ENCODE data around the gene MICAL3. TPM values are rescaled to one million over a fixed set of nuclear protein-coding genes. Genes with fewer than 3 reads are reported as not detected.

MICAL3 gene
- total RNA-seq, 1 donor from 2014 or later, result 41.0 TPM

GRCh38 chr22:17838180-17838865 is 186.0 kb downstream of the MICAL3 start:
- DNase-seq, result no peak

DNA sequence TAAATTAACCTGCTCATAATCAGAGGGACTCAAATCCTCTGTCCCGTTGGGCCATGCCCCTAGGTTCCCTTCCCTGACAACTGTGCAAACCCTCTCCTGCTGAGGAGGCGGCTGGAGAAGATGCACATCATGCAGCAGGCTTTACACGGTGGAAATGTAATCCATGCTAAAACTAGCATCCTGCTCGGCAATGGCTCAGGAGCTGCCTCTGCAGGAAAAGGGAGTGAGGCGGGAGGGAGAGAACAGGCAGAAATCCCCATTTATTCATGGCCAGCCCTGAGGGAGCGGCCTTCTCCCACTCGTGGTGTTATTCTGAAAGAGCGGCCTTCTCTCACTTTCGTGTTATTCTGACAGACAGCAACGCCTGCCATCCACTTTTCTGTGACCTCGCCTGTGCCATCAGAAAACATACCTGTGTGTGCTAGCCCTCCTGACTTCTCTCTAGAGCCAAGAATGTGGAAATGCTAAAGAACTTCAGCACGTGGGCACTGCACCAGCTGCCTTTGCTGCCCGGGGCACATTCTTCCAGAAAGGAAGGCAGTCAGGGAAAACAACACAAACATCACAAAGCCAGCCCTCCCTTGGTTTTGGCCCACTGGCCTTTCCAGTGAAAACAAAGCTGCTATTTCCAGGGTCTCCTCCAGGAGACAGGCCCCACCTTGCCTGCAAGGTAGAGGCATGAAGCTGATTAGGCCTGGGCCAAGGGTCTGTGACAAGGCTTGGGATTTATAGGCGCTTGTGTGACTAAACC is 187.2 kb downstream of the MICAL3 start:
- peak; percentile 62 for DNase-seq

DNA sequence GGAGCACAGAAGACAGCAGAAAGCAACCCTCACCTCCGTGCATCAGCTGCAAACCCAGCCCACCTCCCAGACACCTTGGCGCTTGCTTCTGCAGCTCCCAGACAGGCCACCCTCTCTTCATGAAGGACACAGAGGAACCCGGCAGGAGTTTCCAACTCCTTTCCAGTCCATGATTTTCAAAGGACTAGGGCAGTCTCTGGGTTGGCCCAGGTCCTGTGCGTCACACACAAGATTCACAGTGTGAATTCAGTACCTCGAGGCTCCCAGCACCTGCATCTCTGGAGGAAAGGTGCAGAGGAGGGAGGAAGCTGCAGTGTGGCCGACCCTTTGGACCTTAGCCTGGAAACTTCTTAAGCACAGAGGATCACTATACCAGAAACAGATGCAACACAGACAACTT is 189.1 kb downstream of the MICAL3 start:
- DNase-seq, result no peak

DNA sequence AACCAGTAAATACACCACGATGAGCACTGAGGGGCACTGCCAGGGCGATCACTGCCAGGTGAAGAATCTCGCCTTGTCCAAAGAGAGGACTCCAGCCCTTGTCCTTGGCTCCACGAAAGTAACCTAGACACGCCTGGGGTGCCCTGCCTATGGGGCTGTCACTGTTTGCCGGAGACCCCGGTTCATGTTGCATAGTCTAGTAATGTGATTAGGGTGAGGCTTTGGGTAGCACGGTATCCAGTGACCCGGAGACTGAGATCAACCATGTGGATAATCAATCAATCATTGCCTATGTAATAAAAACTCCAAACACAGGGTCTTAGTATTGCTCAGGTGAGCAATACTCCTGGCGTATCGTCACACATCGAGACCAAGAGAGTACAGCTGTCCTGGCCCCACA is 190.9 kb downstream of the MICAL3 start:
- no peak for DNase-seq

DNA sequence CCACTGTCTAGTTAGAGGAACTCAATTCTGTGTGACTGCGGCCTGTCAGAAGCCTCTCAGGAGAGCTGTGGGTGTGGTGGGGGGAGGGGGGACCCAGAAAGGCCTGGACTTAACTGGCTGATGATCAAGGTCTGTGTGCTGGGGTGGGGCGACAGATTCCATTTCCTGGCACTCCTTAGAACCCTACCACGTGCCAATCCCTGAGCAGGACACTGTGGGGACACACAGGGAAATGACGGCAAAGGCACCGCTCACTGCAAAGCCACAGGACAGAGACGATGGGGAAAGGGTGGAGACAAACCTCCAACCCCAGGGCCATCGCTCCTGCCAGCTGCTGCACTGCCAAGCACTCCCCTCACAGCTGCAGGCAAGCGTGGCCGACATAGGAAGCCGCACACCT is 191.7 kb downstream of the MICAL3 start:
- no peak for DNase-seq

DNA sequence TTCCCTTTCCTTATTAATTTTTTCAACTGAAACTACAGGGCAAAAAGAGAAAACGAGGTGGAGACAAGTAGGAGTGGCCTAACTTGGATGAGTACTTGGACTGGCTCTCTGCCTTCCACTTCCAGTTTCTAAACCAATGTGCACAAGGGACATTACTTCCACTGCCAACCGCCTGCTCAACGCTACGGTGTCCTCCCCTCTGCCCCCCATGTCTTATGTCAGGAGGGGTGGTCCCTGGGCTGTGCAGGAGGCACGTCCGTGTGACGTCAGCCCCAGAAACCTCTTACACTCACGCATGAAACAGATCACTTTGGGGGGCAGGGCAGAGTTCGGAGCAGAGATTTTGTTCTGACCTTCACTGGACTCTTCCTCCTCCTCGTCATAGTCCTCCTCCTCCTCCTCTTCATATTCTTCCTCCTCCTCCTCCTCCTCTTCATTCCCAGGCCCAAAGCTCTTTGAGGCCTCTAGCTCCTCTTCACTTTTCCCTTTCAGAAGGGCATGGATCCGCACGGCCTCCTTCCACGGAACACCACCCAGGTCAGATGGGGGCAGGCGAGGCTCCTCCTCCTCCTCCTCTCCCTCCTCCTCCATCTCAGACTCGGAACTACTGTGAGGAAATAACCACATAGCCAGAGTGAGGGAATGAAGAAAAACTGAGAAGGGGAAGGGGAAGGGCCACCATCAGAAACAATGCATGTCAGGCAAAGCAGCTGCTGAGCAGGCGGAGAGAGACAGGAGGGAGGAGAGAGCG is 192.7 kb downstream of the MICAL3 start:
- DNase-seq, result no peak

DNA sequence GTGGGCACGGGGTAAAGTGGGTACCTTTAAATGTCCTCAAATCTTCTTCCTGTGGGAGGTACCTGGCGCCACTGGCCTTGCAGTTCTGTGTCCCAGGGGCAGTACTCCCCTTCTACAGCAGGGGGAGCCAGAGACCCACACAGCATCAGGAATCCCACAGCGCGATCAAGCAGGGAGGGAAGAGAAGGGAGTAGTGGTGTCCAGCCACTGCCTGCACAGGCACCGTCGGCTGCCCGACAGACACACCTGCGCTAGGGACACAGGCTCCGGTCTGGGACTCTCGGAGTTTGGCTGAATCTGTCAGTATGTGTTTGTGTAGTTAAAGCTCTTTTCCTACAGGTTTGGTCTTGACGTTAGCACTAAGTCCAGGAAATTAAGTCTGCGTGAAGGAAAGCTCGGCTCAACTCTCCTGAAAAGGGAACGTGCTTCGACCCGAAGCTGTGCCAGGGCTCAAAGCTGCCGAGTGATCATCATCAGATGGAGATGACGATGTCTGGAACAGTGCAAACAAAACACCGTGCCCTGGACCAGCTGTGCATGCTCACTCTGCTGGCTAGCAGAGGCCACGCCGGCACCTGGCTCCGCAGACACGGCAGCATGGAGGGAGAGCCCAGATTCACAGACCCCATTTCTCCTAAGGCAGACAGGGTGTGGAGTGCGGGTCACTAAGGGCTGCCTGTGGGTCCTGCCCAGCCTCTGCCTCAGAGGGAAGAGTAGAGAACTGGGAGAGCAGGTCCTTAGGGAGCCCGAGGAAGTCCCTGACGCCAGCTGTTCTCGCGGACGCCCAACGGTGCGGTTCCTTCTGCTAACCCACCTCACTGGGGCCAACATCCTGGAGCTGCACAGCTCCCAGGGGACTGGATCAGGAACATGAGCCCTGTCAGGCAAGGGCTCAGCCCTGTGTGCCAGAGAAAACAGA is 194.1 kb downstream of the MICAL3 start:
- DNase-seq, result peak; percentile 95

GRCh38 chr22:17829695-17830042 is 194.7 kb downstream of the MICAL3 start:
- no peak for DNase-seq

GRCh38 chr22:17828502-17829080 is 195.8 kb downstream of the MICAL3 start:
- no peak for DNase-seq

DNA sequence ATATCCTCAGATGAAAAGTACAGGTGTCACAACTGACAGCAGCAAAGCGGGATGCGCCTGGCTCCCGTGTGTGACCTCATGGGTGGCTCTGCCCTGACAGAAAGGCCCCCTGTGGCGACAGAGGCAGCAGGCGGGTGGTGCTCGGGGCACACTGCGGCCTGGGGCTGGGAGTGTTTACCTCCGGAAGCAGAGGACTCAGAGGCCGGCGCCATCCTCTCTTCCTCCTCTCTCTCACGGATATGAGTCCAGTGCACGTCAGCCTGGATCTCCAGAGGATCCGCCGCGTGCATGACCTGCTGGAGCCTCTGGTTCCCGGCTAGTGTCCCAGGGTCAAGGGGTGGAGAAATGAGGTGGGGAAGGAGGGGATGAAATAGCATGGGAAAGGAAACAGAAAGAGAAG is 196.9 kb downstream of the MICAL3 start:
- DNase-seq, result no peak

- DNase-seq, result no peak
Measured at GRCh38 chr22:17825876-17826550, 198.3 kb downstream of the MICAL3 start.

- no peak for DNase-seq
Measured at GRCh38 chr22:17824457-17824856, 199.9 kb downstream of the MICAL3 start.

DNA sequence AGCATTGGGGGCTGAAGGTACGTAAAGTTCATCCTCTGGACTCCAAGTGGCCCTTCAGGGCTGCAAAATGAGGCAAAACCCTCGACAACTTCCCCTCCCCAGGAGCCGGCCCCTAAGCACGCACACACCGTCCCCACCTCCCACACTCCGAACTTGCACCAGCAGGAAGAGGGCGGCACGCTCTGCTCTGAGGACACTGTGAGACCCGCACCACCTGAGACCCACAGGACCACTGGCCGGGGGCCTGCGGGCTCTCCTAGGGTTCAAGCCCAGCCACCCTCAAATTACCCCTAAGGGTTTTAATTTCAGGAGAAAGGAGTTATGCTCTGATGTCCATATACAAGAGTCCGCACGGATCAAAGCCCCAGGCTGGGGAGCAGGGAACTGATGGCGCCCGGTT is 200.4 kb downstream of the MICAL3 start:
- DNase-seq, result no peak

DNA sequence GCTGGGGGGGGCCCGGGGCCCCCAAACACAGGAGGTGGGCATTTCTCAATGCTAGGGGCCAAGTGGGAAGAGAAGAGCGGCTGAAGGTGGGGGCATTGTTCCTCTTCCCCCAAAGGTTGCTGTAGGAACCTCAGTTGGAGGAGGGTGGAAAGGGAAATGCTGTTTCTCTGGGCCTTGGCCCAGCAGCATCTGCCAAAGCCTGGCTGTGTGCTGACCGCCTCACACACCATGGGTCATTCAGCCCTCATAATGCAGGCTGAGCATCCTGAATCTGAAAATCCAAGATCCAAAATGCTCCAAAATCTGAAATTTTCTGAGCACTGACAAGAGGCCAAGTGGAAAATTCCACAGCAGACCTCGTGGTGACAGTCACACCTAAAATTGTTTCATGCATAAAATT is 201.1 kb downstream of the MICAL3 start:
- DNase-seq, result no peak

GRCh38 chr22:17822087-17822486 is 202.3 kb downstream of the MICAL3 start:
- DNase-seq, result no peak

- no peak for DNase-seq
Measured at GRCh38 chr22:17820879-17821439, 203.4 kb downstream of the MICAL3 start.

DNA sequence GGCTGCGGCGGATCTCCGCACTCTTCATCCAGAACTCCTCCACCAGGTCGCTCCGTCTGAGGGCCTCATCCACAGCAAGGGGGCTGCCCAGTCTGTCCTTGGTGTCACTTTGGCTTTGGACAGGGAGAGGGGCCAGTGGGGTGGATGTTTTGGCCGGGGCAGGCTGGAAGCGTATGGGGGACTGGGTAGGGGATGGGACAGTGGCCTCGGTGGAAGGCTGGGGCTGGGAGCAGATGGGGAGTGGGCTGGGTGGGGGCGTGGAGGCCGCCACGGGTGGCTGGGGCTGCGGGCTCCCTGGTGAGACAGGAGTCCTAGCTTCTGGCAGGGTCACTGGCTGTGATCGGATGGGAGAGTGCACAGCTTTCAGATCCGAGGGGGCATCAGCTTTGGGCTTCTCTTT is 205.7 kb downstream of the MICAL3 start:
- DNase-seq, result no peak

GRCh38 chr22:17818180-17818579 is 206.2 kb downstream of the MICAL3 start:
- DNase-seq, result no peak

- no peak for DNase-seq
Measured at GRCh38 chr22:17817511-17818065, 206.8 kb downstream of the MICAL3 start.

- DNase-seq, result no peak
Measured at GRCh38 chr22:17817079-17817478, 207.3 kb downstream of the MICAL3 start.

DNA sequence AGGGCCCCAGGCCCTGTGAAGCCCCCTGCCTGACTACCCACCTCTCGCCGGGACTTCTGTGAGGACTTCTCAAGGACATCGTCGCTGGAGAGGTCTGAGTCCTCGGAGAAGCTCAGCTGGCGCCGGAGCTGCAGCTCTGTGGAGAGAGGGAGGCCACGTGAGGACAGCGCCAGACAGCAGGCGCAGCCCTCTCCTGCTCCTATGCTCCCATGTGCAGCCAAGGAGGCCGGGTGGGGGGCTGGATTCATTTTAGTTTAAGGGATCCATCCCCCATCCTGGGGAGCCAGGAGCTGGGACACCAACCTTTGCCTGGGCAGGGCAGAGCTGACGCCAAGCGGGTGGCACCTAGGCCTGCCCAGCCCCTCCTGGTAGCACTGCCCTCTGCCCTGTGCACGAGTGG is 207.7 kb downstream of the MICAL3 start:
- no peak for DNase-seq

Data from tongue (tissue), 2 donors.